GM21717 (cell line): ENCODE results near the gene SHE.
"Not testable (repeated sequence)": the region's sequence is repeated elsewhere in the genome, so short reads cannot be mapped to it uniquely, and the experiment has no call there.

Experiments
- ATAC-seq: cut with Tn5 transposase; IDR thresholded peaks from one replicate; pipeline ENCODE4 v1.9.1; 2021; ENCODE audit warnings: mild to moderate bottlenecking, moderate library complexity; ENCODE audit not compliant: unreplicated experiment

Gene SHE

GRCh38 chr1:154502066-154502743 is at the start of gene SHE, which contains the start of gene TDRD10:
Gene SHE, minus strand, starts transcription at chr1:154502412. Its CDS starts 386 bp downstream, at chr1:154502026.
Gene TDRD10, plus strand, starts transcription at chr1:154502219. Its CDS starts 4,685 bp downstream, at chr1:154506904.
- no peak for ATAC-seq

GRCh38 chr1:154551474-154551873 is 49.3 kb upstream of the SHE start:
- ATAC-seq = no peak

GRCh38 chr1:154550657-154551056 is 48.4 kb upstream of the SHE start:
- no peak for ATAC-seq

GRCh38 chr1:154550070-154550469 is 47.9 kb upstream of the SHE start:
- no peak for ATAC-seq

- no peak for ATAC-seq
Observed at GRCh38 chr1:154549202-154549770, 47.1 kb upstream of the SHE start.

- ATAC-seq = no peak
Observed at GRCh38 chr1:154548028-154548427, 45.8 kb upstream of the SHE start.

DNA sequence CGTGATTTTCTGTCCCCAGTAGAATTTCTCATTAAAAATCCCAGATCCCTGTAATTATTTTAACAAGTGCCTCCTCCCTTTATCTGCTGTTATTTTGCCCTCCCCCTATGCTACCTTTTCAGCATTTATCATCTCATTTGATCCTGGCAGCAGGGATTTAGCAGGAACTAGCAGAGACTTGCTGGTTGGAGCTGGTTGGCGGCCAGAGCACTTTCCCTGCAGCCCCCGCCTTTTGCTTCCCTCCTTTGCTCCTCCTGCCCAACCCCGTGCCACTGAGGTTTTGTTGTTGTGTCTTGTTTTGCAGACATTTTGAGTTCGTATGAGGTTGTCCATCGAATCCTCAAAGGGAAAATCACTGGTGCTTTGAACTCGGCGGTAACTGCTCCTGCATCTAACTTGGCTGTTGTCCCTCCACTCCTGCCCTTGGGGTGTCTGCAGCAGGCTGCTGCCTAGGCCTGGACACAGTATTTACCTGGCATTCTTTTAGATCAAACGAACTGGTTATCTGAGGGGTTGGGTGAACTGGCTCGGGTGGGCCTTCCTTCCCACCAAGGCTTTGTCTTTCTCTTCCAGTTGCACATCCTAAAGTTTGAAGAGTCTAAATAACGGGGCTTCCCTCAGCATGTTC is 45.0 kb upstream of the SHE start:
- no peak for ATAC-seq

DNA sequence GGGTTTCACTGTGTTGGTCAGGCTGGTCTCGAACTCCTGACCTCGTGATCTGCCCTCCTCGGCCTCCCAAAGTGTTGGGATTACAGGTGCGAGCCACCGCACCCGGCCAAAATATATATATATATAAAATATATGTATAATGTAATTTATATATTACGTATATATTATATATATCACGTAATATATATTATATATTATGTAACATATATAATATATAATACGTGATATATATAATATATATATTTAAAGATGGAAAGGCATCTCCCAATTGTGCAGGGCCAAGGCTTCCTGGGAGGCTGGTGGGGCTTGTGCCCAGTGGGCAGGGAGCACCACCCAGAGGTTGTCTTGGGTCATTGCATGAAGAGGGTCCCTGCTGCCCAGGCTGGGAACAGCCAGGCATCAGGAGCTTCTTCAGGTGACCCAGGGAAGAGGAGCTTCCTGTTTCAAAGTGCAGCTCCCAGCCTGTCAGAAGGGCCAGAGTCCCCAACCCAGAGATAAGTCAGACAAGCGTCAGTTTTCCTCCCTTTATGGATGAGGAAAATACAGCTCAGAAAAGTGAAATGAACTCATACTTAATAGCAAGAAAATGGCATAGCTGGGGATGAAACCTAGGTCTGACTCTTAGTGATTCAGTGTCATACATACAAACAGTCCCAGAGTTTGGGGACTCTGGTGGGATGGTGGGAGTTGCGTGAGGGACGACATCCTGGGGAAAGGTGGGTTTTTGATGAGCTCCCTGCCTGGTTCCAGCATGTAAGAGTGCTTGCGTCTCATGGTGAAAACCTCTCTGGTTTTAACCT is 44.3 kb upstream of the SHE start:
- ATAC-seq = no peak

DNA sequence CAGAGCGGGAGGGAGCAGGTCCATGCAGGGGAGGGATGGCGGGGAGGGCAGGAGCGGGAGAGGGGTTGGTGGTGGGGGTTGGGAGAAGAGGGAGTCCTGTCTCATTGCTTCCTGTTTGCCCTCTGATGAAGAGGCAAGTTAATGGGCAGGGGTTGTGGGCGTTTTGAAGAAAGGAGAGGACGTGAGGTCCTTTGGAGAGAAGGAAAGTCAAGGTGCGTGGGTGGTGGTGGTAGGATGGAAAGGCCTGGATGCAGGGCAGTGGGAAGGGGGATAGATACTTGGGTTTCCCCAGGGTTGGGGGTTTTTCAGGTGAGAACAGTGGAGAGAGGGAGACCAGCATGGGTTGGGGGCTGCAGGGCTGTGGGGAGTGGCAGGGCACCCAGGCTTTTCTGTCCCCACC is 39.0 kb upstream of the SHE start:
- ATAC-seq = no peak

GRCh38 chr1:154539486-154540483 is 37.6 kb upstream of the SHE start:
- ATAC-seq = no peak

DNA sequence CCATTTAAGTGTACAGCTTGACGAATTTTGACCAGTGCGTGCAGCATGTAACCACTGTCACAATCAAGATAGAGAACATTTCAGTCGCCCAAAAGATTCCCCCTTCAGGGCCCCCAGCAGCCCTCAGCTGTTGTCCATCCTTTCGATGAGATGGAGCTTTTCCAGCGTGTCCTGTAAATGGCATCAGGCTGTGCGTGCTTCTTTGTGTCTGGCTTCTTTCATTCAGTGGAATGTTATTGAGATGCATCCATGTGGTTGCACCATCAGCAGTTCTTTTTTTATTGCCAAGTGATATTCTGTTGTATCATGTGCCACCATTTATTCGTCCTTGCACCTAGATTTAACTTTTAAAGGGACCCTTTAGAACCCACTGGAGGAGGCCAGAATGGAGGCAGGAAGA is 34.4 kb upstream of the SHE start:
- ATAC-seq = no peak

DNA sequence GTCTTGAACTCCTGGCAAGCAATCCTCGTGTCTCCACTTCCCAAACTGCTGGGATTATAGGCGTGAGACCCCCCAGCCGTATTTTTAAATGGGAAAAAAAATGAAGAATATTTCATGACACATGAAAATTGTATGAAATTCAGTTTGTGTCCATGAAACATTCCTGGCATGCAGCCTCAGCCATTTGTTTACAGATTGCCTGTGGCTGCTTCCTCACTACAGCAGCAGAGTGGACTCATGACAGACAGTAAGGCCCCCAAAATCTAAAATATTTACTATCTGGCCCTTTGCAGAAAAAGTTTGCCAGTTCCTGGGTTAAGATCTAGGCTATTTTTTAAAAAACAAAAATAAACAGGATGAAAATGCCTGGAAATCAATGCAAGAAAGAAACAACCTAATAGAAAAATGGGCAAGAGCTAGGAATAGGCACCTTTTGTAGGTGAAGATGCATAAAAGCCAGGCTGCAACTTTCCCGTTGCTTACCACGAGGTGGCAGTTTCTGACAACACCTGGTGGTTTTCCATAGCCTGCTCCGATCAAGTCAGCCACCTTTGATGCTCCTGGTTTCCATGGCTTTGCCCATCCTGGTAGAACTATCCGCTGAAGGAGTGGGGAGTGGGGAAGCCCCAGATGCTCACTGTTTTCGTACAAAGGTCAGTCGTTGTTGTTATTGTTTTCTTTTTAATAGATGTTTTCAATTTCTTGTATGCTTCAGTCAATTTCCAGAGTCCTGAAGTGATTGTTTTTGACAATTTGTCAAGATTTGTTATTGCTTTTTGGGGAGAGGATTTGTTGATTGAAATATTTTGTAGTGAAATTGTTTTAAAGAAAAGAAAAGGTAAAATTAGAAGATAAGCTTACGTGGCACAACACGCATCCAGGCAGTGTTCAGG is 32.0 kb upstream of the SHE start:
- no peak for ATAC-seq

- ATAC-seq = not testable (repeated sequence)
Observed at GRCh38 chr1:154531950-154532349, 29.7 kb upstream of the SHE start.

DNA sequence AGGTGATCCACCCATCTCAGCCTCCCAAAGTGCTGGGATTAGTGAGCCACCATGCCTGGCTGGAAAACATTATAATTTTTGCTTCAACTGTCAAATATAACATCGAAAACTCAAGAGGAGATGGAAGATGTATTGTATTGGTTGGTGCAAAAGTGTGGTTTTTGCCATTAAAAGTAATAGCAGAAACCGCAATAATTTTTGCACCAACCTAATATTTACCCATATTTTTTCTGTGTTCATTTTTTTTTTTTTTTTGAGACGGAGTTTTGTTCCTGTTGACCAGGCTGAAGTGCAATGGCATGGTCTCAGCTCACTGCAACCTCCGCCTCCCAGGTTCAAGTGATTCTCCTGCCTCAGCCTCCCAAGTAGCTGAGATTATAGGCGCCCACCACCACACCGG is 27.1 kb upstream of the SHE start:
- ATAC-seq = no peak

DNA sequence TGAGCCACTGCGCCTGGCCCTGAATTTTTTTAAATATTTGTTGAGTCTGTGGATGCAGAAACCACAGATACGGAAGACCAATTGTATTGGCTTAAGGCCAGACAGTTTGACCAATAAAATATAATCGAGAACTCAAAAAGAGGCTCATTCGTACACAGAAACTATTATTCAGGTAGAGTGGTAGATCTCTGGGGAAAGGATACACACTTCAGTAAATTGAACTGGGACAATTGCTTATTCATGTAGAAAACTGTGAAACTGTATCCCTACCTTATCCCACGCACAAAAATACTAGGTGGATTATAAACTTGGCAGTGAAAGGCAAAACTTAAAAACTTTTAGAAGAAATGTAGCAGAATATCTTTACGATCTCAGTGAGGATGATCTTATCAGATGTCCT is 25.0 kb upstream of the SHE start:
- no peak for ATAC-seq

DNA sequence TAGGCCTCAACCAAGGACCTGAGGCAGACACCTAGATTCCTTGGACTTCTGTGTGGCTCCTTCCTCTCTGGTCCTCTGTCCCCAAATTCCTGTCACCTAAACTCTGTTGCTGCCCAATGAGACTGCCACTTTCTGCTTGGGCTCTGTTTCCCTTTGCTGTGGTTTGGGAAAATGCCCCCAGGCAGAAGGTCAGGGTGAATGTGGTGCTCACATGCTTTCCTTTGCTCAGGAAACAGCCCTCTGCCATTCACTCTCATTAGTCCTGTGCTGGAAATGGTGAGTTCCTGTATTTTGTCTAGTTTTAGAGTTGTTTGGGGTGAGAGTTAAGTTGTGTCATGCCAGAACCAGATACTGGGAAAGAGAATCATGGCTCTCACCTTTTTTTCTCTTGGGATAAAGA is 22.7 kb upstream of the SHE start:
- ATAC-seq = no peak

- no peak for ATAC-seq
Observed at GRCh38 chr1:154521695-154522094, 19.5 kb upstream of the SHE start.

DNA sequence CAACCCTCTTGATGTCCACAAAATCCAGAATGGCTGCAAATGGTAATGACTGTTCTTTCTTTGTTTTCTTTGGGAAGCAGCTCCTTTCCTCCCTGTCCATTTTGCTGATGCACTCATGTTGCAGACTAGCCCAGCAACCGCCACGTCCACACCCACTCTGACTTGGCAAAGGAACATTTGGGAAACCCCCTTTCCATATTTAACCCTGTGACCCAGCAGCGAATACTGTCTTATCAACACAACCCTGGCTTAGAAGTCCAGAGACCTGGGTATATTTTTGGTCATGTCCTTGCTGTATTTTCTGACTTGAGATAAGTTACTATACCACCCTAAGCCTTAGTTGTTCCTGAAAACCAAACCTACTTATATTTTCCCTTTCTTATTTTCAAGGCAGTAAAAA is 18.1 kb upstream of the SHE start:
- ATAC-seq = no peak

GRCh38 chr1:154519591-154519991 is 17.4 kb upstream of the SHE start:
- no peak for ATAC-seq
